GM19328 (cell line): Measurements from ENCODE around the gene PURA.

Experiments used
- ATAC-seq: cut with Tn5 transposase; IDR thresholded peaks from one replicate; pipeline ENCODE4 v1.9.1; 2021; ENCODE audit warnings: mild to moderate bottlenecking, moderate library complexity; ENCODE audit not compliant: unreplicated experiment

Gene PURA

DNA sequence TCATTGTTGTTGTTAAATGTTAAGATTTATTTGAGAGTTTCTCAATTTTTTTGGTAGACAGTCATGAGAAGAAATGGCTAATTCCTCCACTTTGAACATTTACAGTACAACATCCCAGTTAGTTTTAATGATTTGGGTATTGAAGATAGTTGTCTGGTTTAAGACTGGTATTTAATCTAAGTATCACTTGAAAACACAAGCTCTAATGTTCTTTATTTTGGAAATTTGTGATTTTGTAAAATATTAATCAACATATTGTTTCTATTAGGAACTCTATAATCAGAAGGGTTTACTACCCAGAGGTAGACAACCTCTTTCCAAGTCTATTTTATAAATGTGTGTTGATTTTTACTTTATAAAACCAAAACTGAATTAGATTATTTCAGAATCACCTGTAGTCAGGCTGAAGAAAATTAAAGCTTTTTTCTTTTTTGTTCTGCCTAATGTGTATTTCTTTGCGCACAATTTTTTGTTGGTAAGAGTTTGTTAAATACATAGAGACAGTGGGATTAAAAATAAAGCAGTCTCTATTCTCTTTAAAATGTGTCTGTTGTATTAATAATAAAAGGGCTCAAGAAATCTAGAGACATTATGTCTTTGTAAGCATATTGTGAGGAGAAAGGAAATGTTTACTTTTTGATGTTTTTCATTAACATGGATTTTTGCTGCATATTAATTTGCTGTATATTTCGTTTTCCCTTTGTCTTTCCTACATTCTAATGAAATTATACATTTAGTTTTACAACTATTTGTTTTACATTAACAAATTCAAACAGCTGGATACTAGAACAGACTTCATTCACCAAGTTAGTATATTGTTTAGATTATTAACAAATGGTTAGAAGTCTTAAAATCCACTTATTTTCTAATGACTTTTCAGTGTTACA, 3.9 kb upstream of the PURA start:
- ATAC-seq = no peak

DNA sequence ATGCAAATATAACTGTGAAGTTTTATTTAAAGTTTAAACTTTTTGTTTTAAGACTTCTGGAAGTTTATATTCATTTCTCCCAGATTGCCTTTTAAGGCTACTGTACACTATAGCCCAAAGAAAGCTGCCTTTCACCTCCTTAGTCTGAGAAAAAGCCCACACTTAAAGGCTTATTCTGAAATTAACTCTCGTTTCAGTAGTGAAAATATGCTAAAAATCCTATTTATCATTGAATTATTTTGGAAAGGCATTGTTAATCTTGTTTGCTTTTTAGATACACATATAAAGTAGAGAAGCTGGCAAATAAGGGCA, 3.3 kb upstream of the PURA start:
- ATAC-seq = no peak

DNA sequence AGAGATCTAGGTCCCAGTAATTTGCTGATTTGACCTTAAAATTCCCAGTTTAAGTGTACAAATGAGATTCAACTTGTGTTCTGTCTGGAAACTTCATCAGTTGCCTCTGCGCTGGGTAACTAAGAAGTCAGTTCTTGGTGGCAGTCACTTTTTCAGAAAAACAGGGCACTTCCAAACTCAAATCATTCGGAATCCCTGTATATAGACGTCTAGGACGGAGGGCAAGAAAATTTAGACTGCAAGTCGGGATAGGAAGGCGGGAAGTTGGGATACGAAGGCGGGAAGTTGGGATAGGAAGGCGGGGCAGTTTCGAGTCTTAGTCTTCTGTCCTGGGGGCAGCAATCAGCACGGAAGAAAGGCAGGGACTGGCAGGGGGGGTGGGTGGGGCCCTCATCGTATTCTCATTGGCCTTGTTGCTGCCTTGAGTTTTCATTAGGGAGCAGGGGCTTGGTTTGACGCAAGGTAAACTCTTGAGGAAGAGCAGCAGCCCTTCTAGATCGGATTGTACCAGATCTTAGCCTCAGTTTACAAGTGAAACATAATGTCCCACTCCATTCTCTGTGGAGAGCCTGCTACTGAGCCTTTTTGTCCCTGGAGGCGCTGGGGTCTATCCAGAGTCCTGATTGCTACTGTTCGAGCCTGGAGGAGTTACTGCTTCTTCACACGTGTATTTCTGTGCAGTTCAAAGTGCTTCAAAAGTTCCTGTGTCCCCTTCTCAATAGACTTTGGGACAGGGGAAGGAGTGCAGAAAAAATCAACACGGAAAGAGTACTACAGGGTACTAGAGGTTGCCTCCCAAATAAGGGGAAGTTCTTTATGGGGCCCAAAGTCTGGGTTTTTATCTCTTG, 2.7 kb upstream of the PURA start:
- no peak for ATAC-seq

GRCh38 chr5:140111859-140112551, 1.9 kb upstream of the PURA start:
- no peak for ATAC-seq

DNA sequence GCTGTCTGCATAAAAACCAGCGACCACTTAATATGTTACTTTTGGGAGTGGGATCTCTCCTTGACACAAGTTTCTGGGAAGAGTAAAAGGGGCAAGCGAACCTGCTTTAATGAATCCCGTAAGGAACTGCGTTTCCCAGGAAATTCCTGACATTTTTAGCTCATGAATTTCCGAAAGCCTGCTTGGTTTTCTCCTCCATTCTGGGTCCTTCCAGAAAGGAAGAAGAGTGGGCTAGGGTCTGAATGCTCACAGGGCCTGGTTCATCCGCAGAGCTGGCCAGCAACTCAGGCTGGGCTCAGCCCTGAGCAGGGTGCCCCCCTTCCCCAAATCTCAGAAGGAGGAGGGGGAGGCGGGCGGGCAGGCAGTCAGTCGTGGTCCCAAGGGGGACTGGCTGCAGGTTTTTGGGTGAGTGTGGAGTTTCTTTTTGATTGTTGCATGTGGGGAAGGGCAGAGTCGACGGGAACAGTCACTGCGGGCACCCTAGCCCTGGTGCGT, 1.2 kb upstream of the PURA start:
- ATAC-seq = no peak

DNA sequence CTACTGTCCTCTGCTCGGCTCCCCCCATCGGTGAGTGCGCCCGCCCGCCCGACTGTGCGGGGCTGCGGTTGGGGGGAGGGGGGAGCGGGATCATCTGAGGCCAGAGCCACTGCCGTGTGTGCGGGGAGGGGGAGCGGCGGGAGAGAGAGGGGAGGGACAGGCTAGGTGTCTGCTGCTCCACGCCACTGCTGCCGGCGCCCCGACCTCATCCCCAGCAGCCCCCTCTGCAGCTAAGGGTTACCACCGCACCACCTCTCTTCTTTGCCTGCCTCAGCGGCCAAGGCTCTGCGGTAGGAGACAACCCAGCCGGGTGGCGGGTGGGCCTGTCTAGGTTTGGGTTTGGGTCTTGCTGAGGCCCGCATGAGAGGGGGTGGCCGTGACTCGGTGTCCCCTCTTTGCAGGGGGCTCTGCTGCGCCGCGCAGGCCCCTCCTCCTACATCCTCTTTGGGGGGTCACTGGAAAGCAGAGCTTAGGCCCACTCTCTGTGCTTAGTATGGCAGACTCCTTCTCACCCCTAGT, 670 bp upstream of the PURA start:
- ATAC-seq = no peak

DNA sequence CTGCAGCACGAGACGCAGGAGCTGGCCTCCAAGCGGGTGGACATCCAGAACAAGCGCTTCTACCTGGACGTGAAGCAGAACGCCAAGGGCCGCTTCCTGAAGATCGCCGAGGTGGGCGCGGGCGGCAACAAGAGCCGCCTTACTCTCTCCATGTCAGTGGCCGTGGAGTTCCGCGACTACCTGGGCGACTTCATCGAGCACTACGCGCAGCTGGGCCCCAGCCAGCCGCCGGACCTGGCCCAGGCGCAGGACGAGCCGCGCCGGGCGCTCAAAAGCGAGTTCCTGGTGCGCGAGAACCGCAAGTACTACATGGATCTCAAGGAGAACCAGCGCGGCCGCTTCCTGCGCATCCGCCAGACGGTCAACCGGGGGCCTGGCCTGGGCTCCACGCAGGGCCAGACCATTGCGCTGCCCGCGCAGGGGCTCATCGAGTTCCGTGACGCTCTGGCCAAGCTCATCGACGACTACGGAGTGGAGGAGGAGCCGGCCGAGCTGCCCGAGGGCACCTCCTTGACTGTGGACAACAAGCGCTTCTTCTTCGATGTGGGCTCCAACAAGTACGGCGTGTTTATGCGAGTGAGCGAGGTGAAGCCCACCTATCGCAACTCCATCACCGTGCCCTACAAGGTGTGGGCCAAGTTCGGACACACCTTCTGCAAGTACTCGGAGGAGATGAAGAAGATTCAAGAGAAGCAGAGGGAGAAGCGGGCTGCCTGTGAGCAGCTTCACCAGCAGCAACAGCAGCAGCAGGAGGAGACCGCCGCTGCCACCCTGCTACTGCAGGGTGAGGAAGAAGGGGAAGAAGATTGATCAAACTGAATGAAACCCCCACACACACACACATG, 654 bp downstream of the PURA start:
- peak; percentile 23 for ATAC-seq

GRCh38 chr5:140115186-140115500, 1.2 kb downstream of the PURA start:
- no peak for ATAC-seq

- ATAC-seq = no peak
These were observed 2.8 kb downstream of the PURA start for GRCh38 chr5:140116716-140117115.

- no peak for ATAC-seq
These were observed 3.6 kb downstream of the PURA start for GRCh38 chr5:140117523-140117922.

DNA sequence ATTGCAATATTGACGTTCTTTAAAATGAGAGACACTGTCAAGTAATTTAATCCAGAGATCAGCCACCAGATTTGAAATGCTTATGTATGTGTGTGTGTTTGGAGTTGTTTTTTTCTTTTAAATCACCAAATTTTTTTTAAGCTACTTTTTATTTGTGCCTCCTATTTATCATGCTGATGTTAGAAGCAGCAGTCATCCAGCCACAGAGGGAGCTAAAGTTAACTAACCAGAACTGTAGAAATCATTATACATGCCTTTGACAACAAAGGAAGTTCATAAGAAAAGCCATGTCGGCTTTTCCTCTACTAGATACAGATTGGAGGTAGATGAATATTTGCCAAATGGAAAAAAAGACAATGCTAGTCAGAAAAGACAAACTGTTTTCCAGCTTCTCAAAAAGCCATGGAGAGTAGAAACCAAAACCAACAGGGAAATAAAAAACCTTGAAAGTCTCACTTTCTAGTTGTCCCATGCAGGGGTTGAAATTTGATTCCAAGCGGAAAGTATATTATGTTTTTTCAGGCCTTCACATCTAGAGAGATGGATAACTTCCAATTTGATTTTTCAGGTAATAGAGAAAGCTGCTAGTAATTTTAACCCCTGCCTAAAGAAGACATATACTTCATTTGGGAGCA, 4.5 kb downstream of the PURA start:
- ATAC-seq = no peak

DNA sequence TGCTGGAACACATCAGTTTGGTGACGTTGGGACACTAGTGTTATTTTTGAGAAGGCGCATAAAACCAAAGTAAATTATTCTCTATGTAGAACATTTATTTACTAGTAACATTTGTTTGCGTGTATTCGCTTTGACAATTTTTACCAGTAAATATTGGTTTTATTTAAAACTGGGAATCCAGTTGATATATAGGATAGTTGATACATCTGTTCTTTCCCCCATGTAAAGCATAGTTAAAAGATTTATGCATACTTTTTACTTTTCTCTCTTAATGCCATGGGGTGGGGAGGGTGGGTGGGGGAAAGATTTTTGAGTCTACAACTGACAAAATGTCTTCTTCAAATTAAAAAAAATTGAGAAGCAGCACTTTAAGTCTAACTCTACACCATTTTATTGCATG, 11.7 kb downstream of the PURA start, which contains the start of gene IGIP:
IGIP (plus strand) TSS at position 301 of the 400 bp plus-strand sequence. CDS start 2,540 bp downstream, outside the sequence.
- ATAC-seq = no peak

DNA sequence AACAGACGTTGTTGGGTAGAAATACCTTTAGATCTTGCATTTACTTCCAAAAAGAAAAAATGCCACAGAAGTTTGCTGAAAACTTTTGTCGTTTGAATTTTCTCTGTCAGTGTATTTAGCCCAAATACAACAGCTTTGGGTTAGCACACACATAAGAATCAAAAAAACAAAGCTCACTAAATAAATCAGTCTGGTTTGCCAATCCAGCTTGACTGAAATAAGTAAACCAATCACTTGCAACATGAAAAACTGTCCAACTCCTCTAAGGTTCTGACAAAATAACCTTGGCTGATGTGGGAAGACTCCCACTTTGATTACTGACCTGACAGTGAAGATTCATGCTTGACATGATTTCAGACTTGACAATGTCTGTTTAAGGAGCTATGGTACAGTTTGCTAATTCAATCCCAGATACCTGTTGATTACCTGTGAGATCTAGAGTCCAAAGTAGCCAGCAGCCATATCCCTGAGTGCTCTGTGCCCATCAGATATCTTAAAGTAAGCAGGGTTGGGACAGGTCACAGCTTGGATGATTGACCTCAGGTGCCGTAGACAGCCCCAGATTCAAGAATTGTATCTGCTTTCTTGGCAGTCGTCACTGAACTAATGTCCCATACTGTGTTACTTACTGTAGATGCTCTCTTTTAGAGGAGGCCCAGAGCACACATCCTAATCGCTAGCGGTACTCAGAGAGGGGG, 12.6 kb downstream of the PURA start:
- no peak for ATAC-seq

- ATAC-seq = no peak
These were observed 14.5 kb downstream of the PURA start for GRCh38 chr5:140128376-140128775.

DNA sequence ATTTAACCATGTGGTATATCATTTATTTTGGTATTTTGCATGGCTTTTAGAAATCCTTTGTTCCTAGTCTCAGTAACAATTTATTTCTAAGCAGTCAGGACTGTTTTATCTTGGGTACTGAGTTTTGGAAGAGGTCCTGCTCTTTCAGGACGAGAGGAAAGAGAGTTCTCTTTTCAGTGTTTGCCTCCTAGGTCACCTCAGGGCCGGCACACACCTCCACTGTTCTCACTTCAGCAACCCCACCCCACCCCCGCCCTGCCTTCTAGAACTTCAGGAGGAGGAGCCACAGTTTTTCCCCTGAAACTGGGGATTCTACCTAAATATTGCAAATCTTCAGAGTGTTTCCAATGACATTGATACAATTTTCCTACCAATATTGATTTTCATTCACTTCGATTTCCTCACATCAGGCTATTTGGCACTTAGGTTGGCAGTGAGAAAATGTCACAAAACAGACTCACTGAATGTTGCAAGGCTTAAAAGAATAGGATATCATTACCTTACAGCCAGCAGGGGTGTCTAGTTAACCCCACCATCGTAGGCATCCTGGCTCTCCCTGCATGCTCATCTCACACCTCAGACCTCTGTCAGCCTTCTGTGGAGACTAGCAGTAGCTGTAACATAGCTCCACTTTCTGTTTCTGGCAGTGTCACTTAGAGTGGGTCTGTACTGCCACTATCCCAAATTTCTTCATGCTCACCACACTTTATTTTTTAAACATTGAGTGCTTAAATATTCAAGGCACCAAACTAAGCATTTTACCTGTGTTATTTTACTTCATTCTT, 17.2 kb downstream of the PURA start:
- ATAC-seq = no peak

DNA sequence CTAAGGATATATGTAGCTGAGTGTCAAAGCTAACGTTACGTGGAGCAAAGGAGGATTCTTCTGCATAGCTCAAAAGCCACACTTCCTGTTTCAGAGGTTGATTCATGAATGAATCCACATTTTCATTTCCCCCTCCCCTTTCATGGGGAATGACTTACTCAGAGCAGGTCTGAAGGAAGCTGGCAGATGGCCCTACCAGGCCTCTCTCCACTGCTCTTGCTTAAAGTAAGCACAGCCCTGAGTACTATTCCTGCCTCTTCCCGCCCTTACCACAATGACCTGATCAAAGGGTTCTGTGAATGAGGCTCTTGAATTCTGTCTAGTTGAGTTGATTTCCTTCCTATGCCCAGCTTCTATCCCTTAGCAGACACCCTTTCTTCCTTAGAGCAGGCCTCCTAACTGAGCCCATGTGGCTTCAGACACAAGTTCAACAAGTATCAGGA, 18.1 kb downstream of the PURA start:
- ATAC-seq = no peak

- no peak for ATAC-seq
These were observed 19.7 kb downstream of the PURA start for GRCh38 chr5:140133514-140134167.
